HepG2 (cell line): ENCODE measurements around the gene ERLEC1. TPM values are rescaled to one million over a fixed set of nuclear protein-coding genes. Genes with fewer than 3 reads are reported as not detected.

Experiments used
- ARNTL ChIP-seq: sonication (generic); formaldehyde crosslinking; IDR thresholded peaks from 2 replicates; pipeline ENCODE4 v1.4.0; 2020; ENCODE audit warnings: mild to moderate bottlenecking, missing genetic modification reagents
- ASH2L ChIP-seq: fragments of 300-600, 200-600 bp; sonication (generic); IDR thresholded peaks from 2 replicates; pipeline ENCODE4 v1.7.0; 2017; ENCODE audit warnings: low read depth, mild to moderate bottlenecking, moderate library complexity, mixed read lengths, low read length; ENCODE audit not compliant: insufficient read length
- ELF4 ChIP-seq: sonication (generic); formaldehyde crosslinking; IDR thresholded peaks from 2 replicates; pipeline ENCODE4 v1.5.0; 2020; ENCODE audit warnings: missing genetic modification reagents, mild to moderate bottlenecking, moderate library complexity, borderline replicate concordance
- FOXP1 ChIP-seq, 2 experiments: fragments of 450-650 bp in 1 of 2; IDR thresholded peaks; 2 replicates each; pipeline ENCODE4 v1.6.1; 2017 to 2018; ENCODE audit warnings: antibody characterized with exemption in 1 of 2
- PITX1 ChIP-seq: sonication (generic); formaldehyde crosslinking; IDR thresholded peaks from 2 replicates; pipeline ENCODE4 v1.5.1; 2020; ENCODE audit warnings: mild to moderate bottlenecking, missing genetic modification reagents
- TARDBP ChIP-seq: sonication (generic); formaldehyde crosslinking; IDR thresholded peaks from 2 replicates; pipeline ENCODE4 v1.8.0; 2022; ENCODE audit warnings: mild to moderate bottlenecking, missing genetic modification reagents
- TGIF2 ChIP-seq: IDR thresholded peaks from 2 replicates; pipeline ENCODE4 v1.6.1; 2016; ENCODE audit warnings: control low read depth, missing compliant biosample characterization
- ZNF160 ChIP-seq: sonication (generic); formaldehyde crosslinking; IDR thresholded peaks from 2 replicates; pipeline ENCODE4 v1.8.0; 2022; ENCODE audit warnings: mild to moderate bottlenecking, inconsistent platforms, missing genetic modification reagents
- ZNF30 ChIP-seq: sonication (generic); formaldehyde crosslinking; IDR thresholded peaks from 2 replicates; pipeline ENCODE4 v1.5.0; 2020; ENCODE audit warnings: mild to moderate bottlenecking, missing genetic modification reagents
- ZNF382 ChIP-seq: sonication (generic); formaldehyde crosslinking; IDR thresholded peaks from 2 replicates; pipeline ENCODE4 v1.5.0; 2020; ENCODE audit warnings: missing genetic modification reagents, mild to moderate bottlenecking, borderline replicate concordance
- ZNF605 ChIP-seq: sonication (generic); formaldehyde crosslinking; IDR thresholded peaks from 2 replicates; pipeline ENCODE4 v1.8.0; 2022; ENCODE audit warnings: mild to moderate bottlenecking, missing genetic modification reagents
- ZNF788 ChIP-seq: sonication (generic); formaldehyde crosslinking; IDR thresholded peaks from 2 replicates; pipeline ENCODE4 v1.5.0; 2020; ENCODE audit warnings: mild to moderate bottlenecking, missing genetic modification reagents, borderline replicate concordance
- polyA plus RNA-seq, 8 experiments: library from polyadenylated mRNA; depleted of rRNA in 3 of 8; stranded (reverse) in 7 of 8; unstranded in 1 of 8; fragments of >200 nt; fragmentation: Illumina TruSeq in 4 of 8; extraction: Trizol in 4 of 8; gene quantifications; 2 replicates each; pipeline versions ENCODE4 v1.2.1 to v1.2.3, GENCODE V29; 2011 to 2016; ENCODE audit warnings: low read depth in 4 of 8, missing spikeins in 1 of 8, mixed read lengths in 1 of 8; ENCODE audit not compliant: insufficient read depth in 1 of 8
- total RNA-seq, 5 experiments: library from RNA; depleted of rRNA; stranded (reverse); fragments of >200 nt; fragmentation: Illumina TruSeq; extraction: Trizol; gene quantifications; 2 replicates each; pipeline ENCODE4 v1.2.3, GENCODE V29; 2016; ENCODE audit warnings: low read depth in 1 of 5
- TF ChIP-seq, protein P1 (sequence below): sonication (generic); formaldehyde crosslinking; conservative IDR thresholded peaks from 2 replicates; pipeline ENCODE4 v1.4.0; 2020; ENCODE audit warnings: mild to moderate bottlenecking, missing genetic modification reagents, moderate library complexity
- TF ChIP-seq, protein P2 (sequence below): sonication (generic); formaldehyde crosslinking; IDR thresholded peaks from 2 replicates; pipeline ENCODE4 v1.9.0; 2021; ENCODE audit warnings: missing genetic modification reagents, mild to moderate bottlenecking, borderline replicate concordance
- TF ChIP-seq, protein P3 (sequence below): sonication (generic); formaldehyde crosslinking; IDR thresholded peaks from 2 replicates; pipeline ENCODE4 v1.5.1; 2020; ENCODE audit warnings: mild to moderate bottlenecking, missing genetic modification reagents, moderate library complexity
- TF ChIP-seq, protein P4 (sequence below): IDR thresholded peaks from 2 replicates; pipeline ENCODE4 v1.6.1; 2016; ENCODE audit warnings: mild to moderate bottlenecking

ERLEC1 gene
- total and polyA plus RNA-seq, 2 of the 13 experiments (the other 11 are each of a cell fraction or from before 2014, with no cell fraction given), result 87.3 to 88.4 TPM

DNA sequence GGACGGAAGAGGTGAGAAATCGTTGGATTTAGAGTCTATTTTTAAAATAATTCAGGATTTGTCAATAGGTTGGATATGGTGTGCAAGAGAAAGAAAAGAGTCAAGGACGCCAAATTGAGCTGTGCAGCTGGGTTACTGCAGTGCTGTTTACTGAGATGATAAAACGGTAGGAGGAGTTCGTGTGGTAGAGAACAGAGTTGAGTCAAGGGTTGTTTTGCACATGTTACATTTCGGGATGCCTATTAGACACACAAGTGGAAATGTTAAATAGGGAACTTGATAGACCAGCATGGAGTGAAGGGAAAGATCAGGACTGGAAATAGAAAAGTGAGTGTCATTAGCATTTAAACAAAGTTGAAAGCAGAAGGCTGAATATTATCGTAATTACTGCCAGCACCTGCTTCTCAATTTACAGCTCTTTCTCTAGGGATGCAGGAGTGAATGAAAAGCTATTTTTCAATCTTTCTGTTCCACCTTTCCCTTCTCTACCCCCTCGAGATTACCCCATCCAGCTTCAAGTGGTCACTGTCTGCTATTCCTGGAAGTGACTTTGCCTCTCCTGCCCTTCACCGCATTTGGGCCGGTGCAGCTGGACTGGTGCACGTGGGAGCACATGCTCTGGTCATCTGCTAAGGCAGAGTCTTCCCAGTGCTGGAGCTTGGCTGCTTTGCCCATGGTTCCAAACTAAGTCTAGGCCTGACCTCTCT lies 42.6 kb downstream of the ERLEC1 start (continued):
- TF ChIP-seq TGIF2 (CRISPR knock-in tag) (no peak), PITX1 (CRISPR knock-in tag) (0 out of 2 replicates have a peak, but pooled peaks have one; percentile 46), FOXP1 (IDR thresholded peaks at IDR 0.05) (no peak), FOXP1 (CRISPR knock-in tag; IDR thresholded peaks at IDR 0.05) (peak; percentile 22; the same call in 1 of the 2 replicates), ELF4 (CRISPR knock-in tag) (no peak), ZNF160 (CRISPR knock-in tag) (no peak), ZNF382 (no peak), ZNF788 (CRISPR knock-in tag) (no peak), ARNTL (CRISPR knock-in tag) (no peak), ZNF605 (CRISPR knock-in tag) (0 out of 2 replicates have a peak, but pooled peaks have one; percentile 34), ASH2L (no peak), TARDBP (CRISPR knock-in tag) (no peak), ZNF30 (CRISPR knock-in tag) (no peak)
- TF ChIP-seq, protein P1, sequence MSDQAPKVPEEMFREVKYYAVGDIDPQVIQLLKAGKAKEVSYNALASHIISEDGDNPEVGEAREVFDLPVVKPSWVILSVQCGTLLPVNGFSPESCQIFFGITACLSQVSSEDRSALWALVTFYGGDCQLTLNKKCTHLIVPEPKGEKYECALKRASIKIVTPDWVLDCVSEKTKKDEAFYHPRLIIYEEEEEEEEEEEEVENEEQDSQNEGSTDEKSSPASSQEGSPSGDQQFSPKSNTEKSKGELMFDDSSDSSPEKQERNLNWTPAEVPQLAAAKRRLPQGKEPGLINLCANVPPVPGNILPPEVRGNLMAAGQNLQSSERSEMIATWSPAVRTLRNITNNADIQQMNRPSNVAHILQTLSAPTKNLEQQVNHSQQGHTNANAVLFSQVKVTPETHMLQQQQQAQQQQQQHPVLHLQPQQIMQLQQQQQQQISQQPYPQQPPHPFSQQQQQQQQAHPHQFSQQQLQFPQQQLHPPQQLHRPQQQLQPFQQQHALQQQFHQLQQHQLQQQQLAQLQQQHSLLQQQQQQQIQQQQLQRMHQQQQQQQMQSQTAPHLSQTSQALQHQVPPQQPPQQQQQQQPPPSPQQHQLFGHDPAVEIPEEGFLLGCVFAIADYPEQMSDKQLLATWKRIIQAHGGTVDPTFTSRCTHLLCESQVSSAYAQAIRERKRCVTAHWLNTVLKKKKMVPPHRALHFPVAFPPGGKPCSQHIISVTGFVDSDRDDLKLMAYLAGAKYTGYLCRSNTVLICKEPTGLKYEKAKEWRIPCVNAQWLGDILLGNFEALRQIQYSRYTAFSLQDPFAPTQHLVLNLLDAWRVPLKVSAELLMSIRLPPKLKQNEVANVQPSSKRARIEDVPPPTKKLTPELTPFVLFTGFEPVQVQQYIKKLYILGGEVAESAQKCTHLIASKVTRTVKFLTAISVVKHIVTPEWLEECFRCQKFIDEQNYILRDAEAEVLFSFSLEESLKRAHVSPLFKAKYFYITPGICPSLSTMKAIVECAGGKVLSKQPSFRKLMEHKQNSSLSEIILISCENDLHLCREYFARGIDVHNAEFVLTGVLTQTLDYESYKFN, result no peak
- TF ChIP-seq, protein P2, sequence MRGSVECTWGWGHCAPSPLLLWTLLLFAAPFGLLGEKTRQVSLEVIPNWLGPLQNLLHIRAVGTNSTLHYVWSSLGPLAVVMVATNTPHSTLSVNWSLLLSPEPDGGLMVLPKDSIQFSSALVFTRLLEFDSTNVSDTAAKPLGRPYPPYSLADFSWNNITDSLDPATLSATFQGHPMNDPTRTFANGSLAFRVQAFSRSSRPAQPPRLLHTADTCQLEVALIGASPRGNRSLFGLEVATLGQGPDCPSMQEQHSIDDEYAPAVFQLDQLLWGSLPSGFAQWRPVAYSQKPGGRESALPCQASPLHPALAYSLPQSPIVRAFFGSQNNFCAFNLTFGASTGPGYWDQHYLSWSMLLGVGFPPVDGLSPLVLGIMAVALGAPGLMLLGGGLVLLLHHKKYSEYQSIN, result no peak
- TF ChIP-seq, protein P3, sequence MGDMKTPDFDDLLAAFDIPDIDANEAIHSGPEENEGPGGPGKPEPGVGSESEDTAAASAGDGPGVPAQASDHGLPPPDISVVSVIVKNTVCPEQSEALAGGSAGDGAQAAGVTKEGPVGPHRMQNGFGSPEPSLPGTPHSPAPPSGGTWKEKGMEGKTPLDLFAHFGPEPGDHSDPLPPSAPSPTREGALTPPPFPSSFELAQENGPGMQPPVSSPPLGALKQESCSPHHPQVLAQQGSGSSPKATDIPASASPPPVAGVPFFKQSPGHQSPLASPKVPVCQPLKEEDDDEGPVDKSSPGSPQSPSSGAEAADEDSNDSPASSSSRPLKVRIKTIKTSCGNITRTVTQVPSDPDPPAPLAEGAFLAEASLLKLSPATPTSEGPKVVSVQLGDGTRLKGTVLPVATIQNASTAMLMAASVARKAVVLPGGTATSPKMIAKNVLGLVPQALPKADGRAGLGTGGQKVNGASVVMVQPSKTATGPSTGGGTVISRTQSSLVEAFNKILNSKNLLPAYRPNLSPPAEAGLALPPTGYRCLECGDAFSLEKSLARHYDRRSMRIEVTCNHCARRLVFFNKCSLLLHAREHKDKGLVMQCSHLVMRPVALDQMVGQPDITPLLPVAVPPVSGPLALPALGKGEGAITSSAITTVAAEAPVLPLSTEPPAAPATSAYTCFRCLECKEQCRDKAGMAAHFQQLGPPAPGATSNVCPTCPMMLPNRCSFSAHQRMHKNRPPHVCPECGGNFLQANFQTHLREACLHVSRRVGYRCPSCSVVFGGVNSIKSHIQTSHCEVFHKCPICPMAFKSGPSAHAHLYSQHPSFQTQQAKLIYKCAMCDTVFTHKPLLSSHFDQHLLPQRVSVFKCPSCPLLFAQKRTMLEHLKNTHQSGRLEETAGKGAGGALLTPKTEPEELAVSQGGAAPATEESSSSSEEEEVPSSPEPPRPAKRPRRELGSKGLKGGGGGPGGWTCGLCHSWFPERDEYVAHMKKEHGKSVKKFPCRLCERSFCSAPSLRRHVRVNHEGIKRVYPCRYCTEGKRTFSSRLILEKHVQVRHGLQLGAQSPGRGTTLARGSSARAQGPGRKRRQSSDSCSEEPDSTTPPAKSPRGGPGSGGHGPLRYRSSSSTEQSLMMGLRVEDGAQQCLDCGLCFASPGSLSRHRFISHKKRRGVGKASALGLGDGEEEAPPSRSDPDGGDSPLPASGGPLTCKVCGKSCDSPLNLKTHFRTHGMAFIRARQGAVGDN (CRISPR knock-in tag), result peak; percentile 67
- TF ChIP-seq, protein P4, sequence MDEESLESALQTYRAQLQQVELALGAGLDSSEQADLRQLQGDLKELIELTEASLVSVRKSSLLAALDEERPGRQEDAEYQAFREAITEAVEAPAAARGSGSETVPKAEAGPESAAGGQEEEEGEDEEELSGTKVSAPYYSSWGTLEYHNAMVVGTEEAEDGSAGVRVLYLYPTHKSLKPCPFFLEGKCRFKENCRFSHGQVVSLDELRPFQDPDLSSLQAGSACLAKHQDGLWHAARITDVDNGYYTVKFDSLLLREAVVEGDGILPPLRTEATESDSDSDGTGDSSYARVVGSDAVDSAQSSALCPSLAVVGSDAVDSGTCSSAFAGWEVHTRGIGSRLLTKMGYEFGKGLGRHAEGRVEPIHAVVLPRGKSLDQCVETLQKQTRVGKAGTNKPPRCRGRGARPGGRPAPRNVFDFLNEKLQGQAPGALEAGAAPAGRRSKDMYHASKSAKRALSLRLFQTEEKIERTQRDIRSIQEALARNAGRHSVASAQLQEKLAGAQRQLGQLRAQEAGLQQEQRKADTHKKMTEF (CRISPR knock-in tag), result no peak
